PC-9 (cell line): ENCODE measurements around the gene HAAO.

Source experiments
- CTCF ChIP-seq: fragments of 200-600 bp; sonication (generic); conservative IDR thresholded peaks from 2 replicates; pipeline ENCODE4 v1.6.1; 2017; ENCODE audit warnings: mixed run types, antibody characterized with exemption, mild to moderate bottlenecking, moderate library complexity
- EZH2 ChIP-seq: fragments of 200-600 bp; sonication (generic); IDR thresholded peaks from 2 replicates; pipeline ENCODE4 v1.8.0; 2017; ENCODE audit warnings: antibody characterized with exemption, low read depth

GRCh38 chr2:42838133-42838532 lies 45.8 kb upstream of the HAAO start:
- TF ChIP-seq EZH2 (no peak), CTCF (no peak)
